IMR-90 (cell line): ENCODE measurements around the gene ACE2. TPM values are rescaled to one million over a fixed set of nuclear protein-coding genes. Genes with fewer than 3 reads are reported as not detected.

ENCODE experiments used
- ATAC-seq: fragments of 200-7000 bp; cut with Tn5 transposase; 2 replicates; pipeline ENCODE4 v1.9.1; 2020; ENCODE audit warnings: low read depth, mild to moderate bottlenecking, moderate library complexity
- BruUV-seq: library from RNA; stranded (reverse); fragments of 400-500 nt; replicated peaks from 2 replicates; lab custom pipeline; 2021; lab: Mats Ljungman, UMichigan
- CTCF ChIA-PET: fragments of 300-600 bp; formaldehyde crosslinking; extraction: SDS; loops from one replicate; lab custom pipeline; 2021; ENCODE audit warnings: antibody characterized with exemption; lab: Yijun Ruan, JAX
- POLR2A ChIA-PET: fragments of 300-600 bp; sonication (Branson Sonifier 250); formaldehyde crosslinking; loops from one replicate; lab custom pipeline; 2022; ENCODE audit warnings: antibody characterized with exemption; ENCODE audit not compliant: unreplicated experiment; lab: Charles Lee
- DNase-seq: peaks from one replicate; pipeline ENCODE4 v3.0.0; 2013
- H2AFZ ChIP-seq: replicated peaks from 2 replicates; pipeline ENCODE3; 2013; ENCODE audit warnings: low read length, mild to moderate bottlenecking; ENCODE audit not compliant: poor library complexity
- H2AK5ac ChIP-seq: 2 replicates; pipeline ENCODE4 v1.6.1; 2013; ENCODE audit warnings: low read depth, low read length, inconsistent platforms
- H2AK9ac ChIP-seq: replicated peaks from 2 replicates; pipeline ENCODE3; 2013; ENCODE audit warnings: mild to moderate bottlenecking, low read depth, low read length, moderate library complexity; ENCODE audit not compliant: poor library complexity
- H2BK120ac ChIP-seq: 2 replicates; pipeline ENCODE4 v1.6.1; 2013; ENCODE audit warnings: low read depth, low read length, inconsistent platforms
- H2BK15ac ChIP-seq: 3 replicates; pipeline ENCODE4 v1.6.1; 2013; ENCODE audit warnings: low read depth, low read length, inconsistent platforms
- H2BK20ac ChIP-seq: 2 replicates; pipeline ENCODE4 v1.6.1; 2013; ENCODE audit warnings: low read depth, mild to moderate bottlenecking, inconsistent platforms, low read length, moderate library complexity
- H2BK5ac ChIP-seq: 2 replicates; pipeline ENCODE4 v1.6.1; 2013; ENCODE audit warnings: mild to moderate bottlenecking, low read depth, low read length, inconsistent platforms; ENCODE audit not compliant: poor library complexity, severe bottlenecking
- H3K14ac ChIP-seq: replicated peaks from 2 replicates; pipeline ENCODE4 v1.6.1; 2013; ENCODE audit warnings: low read depth, low read length, inconsistent platforms
- H3K18ac ChIP-seq: 2 replicates; pipeline ENCODE4 v1.6.1; 2013; ENCODE audit warnings: low read depth, low read length, control low read depth
- H3K23ac ChIP-seq: 2 replicates; pipeline ENCODE4 v1.6.1; 2013; ENCODE audit warnings: low read depth, low read length, inconsistent platforms
- H3K27ac ChIP-seq: 2 replicates; pipeline ENCODE4 v1.5.1; 2013; ENCODE audit warnings: mild to moderate bottlenecking, control low read depth, low read length; ENCODE audit not compliant: insufficient read depth
- H3K27me3 ChIP-seq: 2 replicates; pipeline ENCODE4 v1.6.1; 2013; ENCODE audit warnings: low read length; ENCODE audit not compliant: control insufficient read depth, insufficient read depth
- H3K36me3 ChIP-seq: 2 replicates; pipeline ENCODE4 v1.6.1; 2013; ENCODE audit warnings: low read length, mixed read lengths; ENCODE audit not compliant: control insufficient read depth, insufficient read depth
- H3K4ac ChIP-seq: 2 replicates; pipeline ENCODE4 v1.6.1; 2013; ENCODE audit warnings: low read depth, low read length, inconsistent platforms
- H3K4me1 ChIP-seq: 2 replicates; pipeline ENCODE4 v1.6.1; 2013; ENCODE audit warnings: low read length, mixed read lengths; ENCODE audit not compliant: control insufficient read depth, insufficient read depth
- H3K4me2 ChIP-seq: 2 replicates; pipeline ENCODE4 v1.6.1; 2013; ENCODE audit warnings: low read depth, mild to moderate bottlenecking, control low read depth, low read length, moderate library complexity
- H3K4me3 ChIP-seq: 2 replicates; pipeline ENCODE4 v1.5.1; 2013; ENCODE audit warnings: low read depth, mild to moderate bottlenecking, control low read depth, low read length, moderate library complexity; ENCODE audit not compliant: insufficient read depth
- H3K56ac ChIP-seq: 2 replicates; pipeline ENCODE4 v1.6.1; 2013; ENCODE audit warnings: low read length, inconsistent platforms; ENCODE audit not compliant: insufficient read depth; ENCODE audit errors: extremely low read depth
- H3K79me1 ChIP-seq, 2 experiments: 2 replicates each; pipeline ENCODE4 v1.6.1; 2013; ENCODE audit warnings: low read length in 2 of 2, inconsistent platforms in 1 of 2, low read depth in 1 of 2
- H3K9ac ChIP-seq: 2 replicates; pipeline ENCODE4 v1.6.1; 2013; ENCODE audit warnings: low read depth, low read length, control low read depth
- H3K9me1 ChIP-seq: 2 replicates; pipeline ENCODE4 v1.6.1; 2013; ENCODE audit warnings: low read length, inconsistent platforms; ENCODE audit not compliant: insufficient read depth
- H3K9me3 ChIP-seq: 2 replicates; pipeline ENCODE4 v1.6.1; 2013; ENCODE audit warnings: low read length; ENCODE audit not compliant: control insufficient read depth, insufficient read depth
- H4K20me1 ChIP-seq: 2 replicates; pipeline ENCODE4 v1.6.1; 2013; ENCODE audit warnings: low read length, inconsistent platforms; ENCODE audit not compliant: insufficient read depth
- H4K5ac ChIP-seq: 2 replicates; pipeline ENCODE4 v1.6.1; 2013; ENCODE audit warnings: mild to moderate bottlenecking, low read depth, low read length, control low read depth
- H4K8ac ChIP-seq, 2 experiments: 2 replicates each; pipeline ENCODE4 v1.6.1; 2013; ENCODE audit warnings: low read depth in 2 of 2, low read length in 2 of 2, control low read depth in 1 of 2, inconsistent platforms in 1 of 2
- H4K91ac ChIP-seq: 2 replicates; pipeline ENCODE4 v1.6.1; 2013; ENCODE audit warnings: low read depth, low read length, inconsistent platforms; ENCODE audit not compliant: insufficient read depth
- CHD1 ChIP-seq: IDR thresholded peaks from 2 replicates; pipeline ENCODE4 v1.6.1; 2012; ENCODE audit warnings: low read depth, low read length, improper control_type of control experiment
- CTCF ChIP-seq: conservative IDR thresholded peaks from 2 replicates; pipeline ENCODE4 v1.5.1; 2012; ENCODE audit warnings: mild to moderate bottlenecking, low read depth, low read length, improper control_type of control experiment
- FOS ChIP-seq: fragments of 150-350 bp; IDR thresholded peaks from 2 replicates; pipeline ENCODE4 v1.6.1; 2016; ENCODE audit warnings: low read depth, low read length
- MAZ ChIP-seq: IDR thresholded peaks from 2 replicates; pipeline ENCODE4 v1.6.1; 2012; ENCODE audit warnings: low read depth, mild to moderate bottlenecking, low read length, improper control_type of control experiment, moderate library complexity, borderline replicate concordance
- MXI1 ChIP-seq: IDR thresholded peaks from 2 replicates; pipeline ENCODE4 v1.6.1; 2012; ENCODE audit warnings: low read depth, mild to moderate bottlenecking, low read length, moderate library complexity, borderline replicate concordance
- POLR2A ChIP-seq: IDR thresholded peaks from 2 replicates; pipeline ENCODE4 v1.6.1; 2012; ENCODE audit warnings: mild to moderate bottlenecking, low read depth, low read length
- RCOR1 ChIP-seq: IDR thresholded peaks from 2 replicates; pipeline ENCODE4 v1.6.1; 2012; ENCODE audit warnings: mild to moderate bottlenecking, low read length, improper control_type of control experiment; ENCODE audit not compliant: insufficient replicate concordance
- RFX5 ChIP-seq: IDR thresholded peaks from 2 replicates; pipeline ENCODE4 v1.8.0; 2012; ENCODE audit warnings: low read depth, mild to moderate bottlenecking, low read length, moderate library complexity
- SMC3 ChIP-seq: fragments of 150-350 bp; IDR thresholded peaks from 2 replicates; pipeline ENCODE4 v1.6.1; 2016; ENCODE audit warnings: low read depth, mild to moderate bottlenecking, antibody characterized with exemption, low read length, moderate library complexity
- USF2 ChIP-seq: fragments of 150-350 bp; IDR thresholded peaks from 2 replicates; pipeline ENCODE4 v1.6.1; 2017; ENCODE audit warnings: mild to moderate bottlenecking, antibody characterized with exemption, low read length, low read depth
- WGBS, 2 experiments: methylation state at CpG; one replicate each; pipeline versions ENCODE4 v1.1.5 to v1.1.7; 2013; ENCODE audit warnings: missing lambda C conversion rate in 2 of 2; ENCODE audit not compliant: insufficient read length in 1 of 2; ENCODE audit errors: extremely low coverage in 2 of 2; 5-methylcytosine and 5-hydroxymethylcytosine counted together
- dilution Hi-C: fragments of 300-500 bp; cut with HindIII; formaldehyde crosslinking; loops from one replicate; pipeline ENCODE4 v1.14.3; 2018; ENCODE audit warnings: low sequenced_read_pairs; ENCODE audit not compliant: unreplicated experiment
- in situ Hi-C: fragments of 300-500 bp; cut with MboI; formaldehyde crosslinking; loops from 3 replicates; pipeline ENCODE4 v1.14.3; 2019; ENCODE audit warnings: low sequenced_read_pairs, inconsistent platforms, mixed read lengths
- intact Hi-C: fragments of 100-400 bp; cut with micrococcal nuclease; formaldehyde crosslinking; loops from 2 replicates; pipeline ENCODE4 v1.10.0; 2022
- polyA plus RNA-seq, 3 experiments: library from polyadenylated mRNA; depleted of rRNA; stranded (reverse); fragments of >200 nt; gene quantifications; 2 replicates each; pipeline ENCODE4 v1.2.3, GENCODE V29; 2012; ENCODE audit warnings: low replicate concordance in 1 of 3
- total RNA-seq: library from RNA; depleted of rRNA; stranded (reverse); fragments of >200 nt; gene quantifications from 2 replicates; pipeline ENCODE4 v1.2.3, GENCODE V29; 2012

The ACE2 gene
- total and polyA plus RNA-seq, 2 of the 4 experiments (the other 2 are of a cell fraction) = not detected

GRCh38 chrX:15566244-15566643 is 34.5 kb downstream of the ACE2 start:
- ChIA-PET CTCF (no interaction called here), POLR2A (no interaction called here)
- dilution Hi-C loops (no loop called here), in situ Hi-C loops (loop anchor here (10.0 kb wide), 1 partner anchor 221 kb away; no protein-coding TSS in a partner anchor), intact Hi-C loops (no loop called here)
- H3K27me3 ChIP-seq = peaks cover 18% of the 10 kb centered on the region
- H3K4me3 ChIP-seq = no peak overlapping the region
- H3K14ac ChIP-seq = no peak overlapping the region
- ATAC-seq (no peak), DNase-seq (no peak)
- no peak overlapping the region for H2BK5ac ChIP-seq
- H3K9me3 ChIP-seq = no peaks in the 10 kb centered on the region
- H3K9me1 ChIP-seq = no peaks in the 10 kb centered on the region
- no TSS peak for BruUV-seq
- no peak overlapping the region for H2AK5ac ChIP-seq
- H3K4ac ChIP-seq = no peak overlapping the region
- no peaks in the 10 kb centered on the region for H3K79me1 ChIP-seq
- no CpG with 5 or more reads among the region's 1 CpG for WGBS, 2 experiments
- H3K9ac ChIP-seq = no peak overlapping the region
- no peaks in the 10 kb centered on the region for H3K36me3 ChIP-seq
- H3K18ac ChIP-seq = no peak overlapping the region
- no peak overlapping the region for H4K91ac ChIP-seq
- H2BK120ac ChIP-seq = no peak overlapping the region
- no peaks in the 10 kb centered on the region for H4K20me1 ChIP-seq
- TF ChIP-seq MAZ (no peak), RCOR1 (no peak), RFX5 (no peak), FOS (no peak), SMC3 (no peak), CTCF (no peak), POLR2A (no peak), CHD1 (no peak), MXI1 (no peak), USF2 (no peak)
- H4K8ac ChIP-seq = no peak overlapping the region
- no peak overlapping the region for H2BK20ac ChIP-seq
- H3K4me1 ChIP-seq = no peaks in the 10 kb centered on the region
- no peak overlapping the region for H3K27ac ChIP-seq
- no peak overlapping the region for H2BK15ac ChIP-seq
- H3K23ac ChIP-seq = no peak overlapping the region
- H3K4me2 ChIP-seq = no peak overlapping the region
- no peak overlapping the region for H4K5ac ChIP-seq
- H3K56ac ChIP-seq = no peak overlapping the region
- no peak overlapping the region for H2AK9ac ChIP-seq
- no peak overlapping the region for H2AFZ ChIP-seq
